ENCODE measurements around the gene OR8S1.

GRCh38 chr12:48525332-48525731 is at the start of gene OR8S1:
- no peak for TF ChIP-seq CTCF (IDR thresholded peaks at IDR 0.05 in 8 of 11, conservative IDR thresholded peaks at IDR 0.05 in 3 of 11)
- TF ChIP-seq POLR2AphosphoS5 (IDR thresholded peaks at IDR 0.05): no peak
